SK-N-SH (cell line): ENCODE measurements around the gene ANKRD40. TPM values are rescaled to one million over a fixed set of nuclear protein-coding genes. Genes with fewer than 3 reads are reported as not detected.

Experiments used
- CTCF ChIA-PET: fragments of 300-600, 350-600 bp; formaldehyde crosslinking; extraction: SDS; loops from one replicate; lab custom pipeline; 2021; lab: Yijun Ruan, JAX
- POLR2A ChIA-PET: fragments of 350-600 bp; sonication (Branson Sonifier 250); formaldehyde crosslinking; extraction: SDS; loops from one replicate; lab custom pipeline; 2020; ENCODE audit warnings: antibody characterized with exemption, inconsistent platforms; lab: Yijun Ruan, JAX
- DNase-seq: peaks from one replicate; pipeline ENCODE4 v3.0.0; 2012
- H2AFZ ChIP-seq: fragments of 200-600 bp; sonication (generic); 2 replicates; pipeline ENCODE4 v1.8.1; 2016; ENCODE audit warnings: antibody characterized with exemption, mild to moderate bottlenecking, low read depth
- H3F3A ChIP-seq: fragments of 200-600 bp; sonication (generic); replicated peaks from 2 replicates; pipeline ENCODE3; 2016; ENCODE audit warnings: antibody characterized with exemption, mild to moderate bottlenecking; ENCODE audit not compliant: insufficient read depth
- H3K27ac ChIP-seq, 2 experiments: fragments of 200-500 bp in 1 of 2; fragments of 200-600 bp in 1 of 2; sonication (Bioruptor generic) in 1 of 2; sonication (generic), shearing (Covaris generic) in 1 of 2; 2 replicates each; pipeline versions ENCODE4 v1.5.1 to v1.6.1; 2014 to 2016; ENCODE audit warnings: low read depth in 2 of 2, inconsistent platforms in 1 of 2, low read length in 1 of 2, mild to moderate bottlenecking in 1 of 2, mixed read lengths in 1 of 2
- H3K27me3 ChIP-seq: fragments of 200-600 bp; sonication (generic), shearing (Covaris generic); 2 replicates; pipeline ENCODE4 v1.6.1; 2016; ENCODE audit warnings: mixed run types; ENCODE audit not compliant: insufficient read depth
- H3K36me3 ChIP-seq, 2 experiments: fragments of 200-500 bp in 1 of 2; fragments of 200-600 bp in 1 of 2; sonication (Bioruptor generic) in 1 of 2; sonication (generic) in 1 of 2; replicated peaks in 1 of 2; 2 replicates each; pipeline versions ENCODE3 to v1.5.1; 2014 to 2016; ENCODE audit warnings: low read length in 1 of 2, mild to moderate bottlenecking in 1 of 2; ENCODE audit not compliant: insufficient read depth in 2 of 2, control insufficient read depth in 1 of 2
- H3K4me1 ChIP-seq, 2 experiments: fragments of 200-500 bp in 1 of 2; fragments of 200-600 bp in 1 of 2; sonication (Bioruptor generic) in 1 of 2; sonication (generic), shearing (Covaris generic) in 1 of 2; 2 replicates each; pipeline versions ENCODE4 v1.5.1 to v1.6.1; 2014 to 2016; ENCODE audit warnings: low read depth in 1 of 2, low read length in 1 of 2, mixed run types in 1 of 2; ENCODE audit not compliant: insufficient read depth in 2 of 2, control insufficient read depth in 1 of 2
- H3K4me2 ChIP-seq: fragments of 200-600 bp; sonication (generic), shearing (Covaris generic); 2 replicates; pipeline ENCODE4 v1.6.1; 2017; ENCODE audit warnings: mixed run types
- H3K4me3 ChIP-seq, 2 experiments: fragments of 200-500 bp in 1 of 2; fragments of 200-600 bp in 1 of 2; sonication (Bioruptor generic) in 1 of 2; sonication (generic), shearing (Covaris generic) in 1 of 2; 2 replicates each; pipeline versions ENCODE4 v1.5.1 to v1.8.1; 2014 to 2016; ENCODE audit warnings: low read depth in 2 of 2, inconsistent platforms in 1 of 2, low read length in 1 of 2, mild to moderate bottlenecking in 1 of 2, mixed read lengths in 1 of 2, moderate library complexity in 1 of 2
- H3K79me2 ChIP-seq: fragments of 200-600 bp; sonication (generic); 2 replicates; pipeline ENCODE4 v1.8.1; 2017; ENCODE audit warnings: mild to moderate bottlenecking; ENCODE audit not compliant: insufficient read depth
- H3K9ac ChIP-seq: fragments of 200-600 bp; sonication (generic); 2 replicates; pipeline ENCODE4 v1.6.1; 2017; ENCODE audit warnings: mixed run types
- H3K9me2 ChIP-seq: fragments of 200-600 bp; sonication (generic); 2 replicates; pipeline ENCODE4 v1.6.1; 2017; ENCODE audit warnings: mixed run types
- H3K9me3 ChIP-seq: fragments of 200-600 bp; sonication (generic); 2 replicates; pipeline ENCODE4 v1.6.1; 2017; ENCODE audit warnings: mixed run types, mild to moderate bottlenecking, moderate library complexity
- H4K20me1 ChIP-seq: fragments of 200-600 bp; sonication (generic); 2 replicates; pipeline ENCODE4 v1.6.1; 2017; ENCODE audit warnings: mild to moderate bottlenecking, mixed run types; ENCODE audit not compliant: insufficient read depth
- CTCF ChIP-seq: fragments of 200-600 bp; sonication (generic); IDR thresholded peaks from 2 replicates; pipeline ENCODE4 v1.6.1; 2017; ENCODE audit warnings: antibody characterized with exemption, mild to moderate bottlenecking, moderate library complexity
- ELF1 ChIP-seq: IDR thresholded peaks from 2 replicates; pipeline ENCODE4 v1.4.0; 2012
- EZH2phosphoT487 ChIP-seq: fragments of 200-600 bp; sonication (generic); IDR thresholded peaks from 2 replicates; pipeline ENCODE4 v1.6.1; 2017; ENCODE audit warnings: low read depth, mixed run types, mild to moderate bottlenecking, antibody characterized with exemption, moderate library complexity, borderline replicate concordance
- FOXJ3 ChIP-seq: sonication (generic); formaldehyde crosslinking; IDR thresholded peaks from 2 replicates; pipeline ENCODE4 v1.5.1; 2020; ENCODE audit warnings: mild to moderate bottlenecking, missing genetic modification reagents
- GABPA ChIP-seq: IDR thresholded peaks from 2 replicates; pipeline ENCODE4 v1.4.0; 2012; ENCODE audit warnings: low read depth, mild to moderate bottlenecking
- GATA2 ChIP-seq: sonication (generic); formaldehyde crosslinking; IDR thresholded peaks from 2 replicates; pipeline ENCODE4 v1.5.0; 2020; ENCODE audit warnings: mild to moderate bottlenecking, missing genetic modification reagents
- JUND ChIP-seq: IDR thresholded peaks from 2 replicates; pipeline ENCODE4 v1.4.0; 2012
- POLR2AphosphoS5 ChIP-seq: IDR thresholded peaks from 2 replicates; pipeline ENCODE4 v1.6.1; 2012; ENCODE audit warnings: low read depth, low read length
- RXRA ChIP-seq: IDR thresholded peaks from 2 replicates; pipeline ENCODE4 v1.4.0; 2012; ENCODE audit warnings: low read depth, mild to moderate bottlenecking, borderline replicate concordance
- SIN3A ChIP-seq: IDR thresholded peaks from 2 replicates; pipeline ENCODE4 v1.6.1; 2012; ENCODE audit warnings: low read depth, mild to moderate bottlenecking, low read length, moderate library complexity, borderline replicate concordance
- TAF1 ChIP-seq: IDR thresholded peaks from 2 replicates; pipeline ENCODE4 v1.6.1; 2012; ENCODE audit warnings: low read depth, mild to moderate bottlenecking, low read length, moderate library complexity, borderline replicate concordance
- TEAD4 ChIP-seq: IDR thresholded peaks from 2 replicates; pipeline ENCODE4 v1.4.0; 2012; ENCODE audit warnings: mild to moderate bottlenecking, borderline replicate concordance; ENCODE audit not compliant: insufficient read depth
- USF1 ChIP-seq: IDR thresholded peaks from 2 replicates; pipeline ENCODE4 v1.4.0; 2012; ENCODE audit warnings: low read depth, borderline replicate concordance
- WGBS: methylation state at CpG from one replicate; pipeline ENCODE4 v1.1.6; 2017; ENCODE audit warnings: low lambda C conversion rate; 5-methylcytosine and 5-hydroxymethylcytosine counted together
- polyA plus RNA-seq, 3 experiments: library from polyadenylated mRNA; depleted of rRNA; stranded (reverse); fragments of >200 nt; gene quantifications; 2 replicates each; pipeline ENCODE4 v1.2.3, GENCODE V29; 2012
- TF ChIP-seq, protein P1 (sequence below): IDR thresholded peaks from 2 replicates; pipeline ENCODE4; 2012
- TF ChIP-seq, protein P2 (sequence below): IDR thresholded peaks from 2 replicates; pipeline ENCODE4 v1.4.0; 2012; ENCODE audit warnings: low read depth
- TF ChIP-seq, protein P3 (sequence below): IDR thresholded peaks from 2 replicates; pipeline ENCODE4 v1.4.0; 2012; ENCODE audit warnings: low read depth, borderline replicate concordance
- TF ChIP-seq, protein P4 (sequence below): IDR thresholded peaks from 2 replicates; pipeline ENCODE4 v1.6.1; 2012; ENCODE audit warnings: mild to moderate bottlenecking, low read depth, low read length, moderate library complexity

Gene ANKRD40
- polyA plus RNA-seq, 1 of the 3 experiments (the other 2 are of a cell fraction): 33.6 TPM

DNA sequence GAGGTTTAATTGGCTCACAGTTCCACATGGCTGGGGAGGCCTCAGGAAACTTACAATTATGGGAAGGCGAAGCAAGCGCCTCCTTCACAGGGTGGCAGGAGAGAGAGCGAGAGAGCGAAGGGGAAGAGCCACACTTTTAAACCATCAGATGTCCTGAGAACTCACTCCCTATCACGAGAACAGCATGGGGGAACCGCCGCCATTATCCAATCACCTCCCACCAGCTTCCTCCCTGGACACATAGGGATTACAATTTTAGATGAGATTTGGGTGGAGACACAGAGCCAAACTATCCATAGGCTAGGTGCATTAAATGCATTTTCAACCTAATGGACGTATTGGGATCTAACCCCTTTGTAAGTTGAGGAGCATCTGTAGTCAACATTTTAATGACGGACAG, 4.9 kb upstream of the ANKRD40 start:
- Histone ChIP-seq H3K27me3 (no peaks in the 10 kb centered on the region), H3K4me3 (no peak overlapping the region), H3K9ac (no peak overlapping the region), H3K9me3 (no peaks in the 10 kb centered on the region), H3K4me1 (peaks cover 10 to 15% of the 10 kb centered on the region in 2 experiments), H3K4me2 (no peak overlapping the region), H3F3A (peaks cover 16% of the 10 kb centered on the region), H3K27ac (no peak overlapping the region), H3K36me3 (no peaks in the 10 kb centered on the region), H2AFZ (no peak overlapping the region), H3K9me2 (no peaks in the 10 kb centered on the region), H3K79me2 (peaks cover 22% of the 10 kb centered on the region), H4K20me1 (no peaks in the 10 kb centered on the region)
- ChIA-PET POLR2A (no interaction called here), CTCF (no interaction called here)
- DNase-seq: no peak
- TF ChIP-seq EZH2phosphoT487 (no peak), JUND (no peak), FOXJ3 (CRISPR knock-in tag) (no peak), TAF1 (no peak), ELF1 (no peak), CTCF (no peak), POLR2AphosphoS5 (no peak), USF1 (no peak), RXRA (no peak), SIN3A (no peak), TEAD4 (no peak), GABPA (no peak), GATA2 (no peak)
- TF ChIP-seq, protein P1, sequence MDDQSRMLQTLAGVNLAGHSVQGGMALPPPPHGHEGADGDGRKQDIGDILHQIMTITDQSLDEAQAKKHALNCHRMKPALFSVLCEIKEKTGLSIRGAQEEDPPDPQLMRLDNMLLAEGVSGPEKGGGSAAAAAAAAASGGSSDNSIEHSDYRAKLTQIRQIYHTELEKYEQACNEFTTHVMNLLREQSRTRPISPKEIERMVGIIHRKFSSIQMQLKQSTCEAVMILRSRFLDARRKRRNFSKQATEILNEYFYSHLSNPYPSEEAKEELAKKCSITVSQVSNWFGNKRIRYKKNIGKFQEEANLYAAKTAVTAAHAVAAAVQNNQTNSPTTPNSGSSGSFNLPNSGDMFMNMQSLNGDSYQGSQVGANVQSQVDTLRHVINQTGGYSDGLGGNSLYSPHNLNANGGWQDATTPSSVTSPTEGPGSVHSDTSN: no peak
- TF ChIP-seq, protein P2, sequence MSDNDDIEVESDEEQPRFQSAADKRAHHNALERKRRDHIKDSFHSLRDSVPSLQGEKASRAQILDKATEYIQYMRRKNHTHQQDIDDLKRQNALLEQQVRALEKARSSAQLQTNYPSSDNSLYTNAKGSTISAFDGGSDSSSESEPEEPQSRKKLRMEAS: no peak
- TF ChIP-seq, protein P3, sequence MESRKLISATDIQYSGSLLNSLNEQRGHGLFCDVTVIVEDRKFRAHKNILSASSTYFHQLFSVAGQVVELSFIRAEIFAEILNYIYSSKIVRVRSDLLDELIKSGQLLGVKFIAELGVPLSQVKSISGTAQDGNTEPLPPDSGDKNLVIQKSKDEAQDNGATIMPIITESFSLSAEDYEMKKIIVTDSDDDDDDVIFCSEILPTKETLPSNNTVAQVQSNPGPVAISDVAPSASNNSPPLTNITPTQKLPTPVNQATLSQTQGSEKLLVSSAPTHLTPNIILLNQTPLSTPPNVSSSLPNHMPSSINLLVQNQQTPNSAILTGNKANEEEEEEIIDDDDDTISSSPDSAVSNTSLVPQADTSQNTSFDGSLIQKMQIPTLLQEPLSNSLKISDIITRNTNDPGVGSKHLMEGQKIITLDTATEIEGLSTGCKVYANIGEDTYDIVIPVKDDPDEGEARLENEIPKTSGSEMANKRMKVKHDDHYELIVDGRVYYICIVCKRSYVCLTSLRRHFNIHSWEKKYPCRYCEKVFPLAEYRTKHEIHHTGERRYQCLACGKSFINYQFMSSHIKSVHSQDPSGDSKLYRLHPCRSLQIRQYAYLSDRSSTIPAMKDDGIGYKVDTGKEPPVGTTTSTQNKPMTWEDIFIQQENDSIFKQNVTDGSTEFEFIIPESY: no peak
- TF ChIP-seq, protein P4, sequence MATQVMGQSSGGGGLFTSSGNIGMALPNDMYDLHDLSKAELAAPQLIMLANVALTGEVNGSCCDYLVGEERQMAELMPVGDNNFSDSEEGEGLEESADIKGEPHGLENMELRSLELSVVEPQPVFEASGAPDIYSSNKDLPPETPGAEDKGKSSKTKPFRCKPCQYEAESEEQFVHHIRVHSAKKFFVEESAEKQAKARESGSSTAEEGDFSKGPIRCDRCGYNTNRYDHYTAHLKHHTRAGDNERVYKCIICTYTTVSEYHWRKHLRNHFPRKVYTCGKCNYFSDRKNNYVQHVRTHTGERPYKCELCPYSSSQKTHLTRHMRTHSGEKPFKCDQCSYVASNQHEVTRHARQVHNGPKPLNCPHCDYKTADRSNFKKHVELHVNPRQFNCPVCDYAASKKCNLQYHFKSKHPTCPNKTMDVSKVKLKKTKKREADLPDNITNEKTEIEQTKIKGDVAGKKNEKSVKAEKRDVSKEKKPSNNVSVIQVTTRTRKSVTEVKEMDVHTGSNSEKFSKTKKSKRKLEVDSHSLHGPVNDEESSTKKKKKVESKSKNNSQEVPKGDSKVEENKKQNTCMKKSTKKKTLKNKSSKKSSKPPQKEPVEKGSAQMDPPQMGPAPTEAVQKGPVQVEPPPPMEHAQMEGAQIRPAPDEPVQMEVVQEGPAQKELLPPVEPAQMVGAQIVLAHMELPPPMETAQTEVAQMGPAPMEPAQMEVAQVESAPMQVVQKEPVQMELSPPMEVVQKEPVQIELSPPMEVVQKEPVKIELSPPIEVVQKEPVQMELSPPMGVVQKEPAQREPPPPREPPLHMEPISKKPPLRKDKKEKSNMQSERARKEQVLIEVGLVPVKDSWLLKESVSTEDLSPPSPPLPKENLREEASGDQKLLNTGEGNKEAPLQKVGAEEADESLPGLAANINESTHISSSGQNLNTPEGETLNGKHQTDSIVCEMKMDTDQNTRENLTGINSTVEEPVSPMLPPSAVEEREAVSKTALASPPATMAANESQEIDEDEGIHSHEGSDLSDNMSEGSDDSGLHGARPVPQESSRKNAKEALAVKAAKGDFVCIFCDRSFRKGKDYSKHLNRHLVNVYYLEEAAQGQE: no peak
- 88% methylated on average over 9 of the region's 9 CpGs for WGBS
